GM21367 (cell line): ENCODE data around the gene ELOVL7.
"Not testable (repeated sequence)": the region's sequence is repeated elsewhere in the genome, so short reads cannot be mapped to it uniquely, and the experiment has no call there.

Experiments used
- ATAC-seq: cut with Tn5 transposase; IDR thresholded peaks from one replicate; pipeline ENCODE4 v1.9.1; 2021; ENCODE audit not compliant: unreplicated experiment

The ELOVL7 gene

GRCh38 chr5:60843936-60844905, at the start of gene ELOVL7:
TSS of gene ELOVL7 (minus strand) at chr5:60844269. CDS start at chr5:60787397, 56,872 bp downstream.
- ATAC-seq: peak; percentile 91

DNA sequence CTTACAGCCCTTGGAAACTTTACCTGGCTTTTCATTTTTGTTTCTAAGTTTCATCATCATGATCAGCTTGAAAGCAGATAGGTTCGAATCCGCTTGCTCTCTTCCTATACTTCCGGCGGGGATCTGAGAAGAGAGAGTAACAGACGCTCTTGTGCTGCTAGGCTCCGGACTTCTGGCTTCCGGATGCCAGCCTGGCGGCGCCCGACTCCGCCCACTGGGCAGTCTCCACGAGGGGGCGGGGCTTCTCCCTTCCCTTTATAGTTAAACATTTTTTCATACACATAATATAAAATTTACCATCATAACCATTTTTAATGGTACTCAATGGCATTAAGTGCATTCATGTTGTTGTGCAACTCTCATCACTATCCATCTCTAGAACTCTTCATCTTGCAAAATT, 49.5 kb upstream of the ELOVL7 start:
- no peak for ATAC-seq

DNA sequence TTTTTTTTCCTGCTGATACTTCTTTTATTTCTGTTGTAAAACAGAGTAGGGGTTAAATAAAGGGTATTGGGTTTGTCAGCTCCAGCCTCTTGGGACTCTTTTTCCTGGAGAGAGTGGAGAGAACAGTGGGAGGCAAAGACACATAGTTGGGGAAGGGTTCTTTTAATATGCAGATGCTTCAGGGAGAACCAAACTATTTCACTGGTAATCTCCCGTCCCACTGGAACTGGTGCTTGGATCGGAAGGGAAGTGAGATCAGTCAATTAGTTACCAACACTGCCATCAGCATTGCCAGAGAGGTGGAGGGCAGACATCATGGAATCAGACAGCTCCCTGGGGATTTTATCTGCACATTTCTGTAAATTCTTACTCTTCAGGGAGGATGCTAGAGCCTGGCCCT, 47.6 kb upstream of the ELOVL7 start:
- no peak for ATAC-seq

- ATAC-seq: no peak
Measured at GRCh38 chr5:60888359-60889061, 44.4 kb upstream of the ELOVL7 start.

GRCh38 chr5:60887746-60888145, 43.7 kb upstream of the ELOVL7 start:
- no peak for ATAC-seq

DNA sequence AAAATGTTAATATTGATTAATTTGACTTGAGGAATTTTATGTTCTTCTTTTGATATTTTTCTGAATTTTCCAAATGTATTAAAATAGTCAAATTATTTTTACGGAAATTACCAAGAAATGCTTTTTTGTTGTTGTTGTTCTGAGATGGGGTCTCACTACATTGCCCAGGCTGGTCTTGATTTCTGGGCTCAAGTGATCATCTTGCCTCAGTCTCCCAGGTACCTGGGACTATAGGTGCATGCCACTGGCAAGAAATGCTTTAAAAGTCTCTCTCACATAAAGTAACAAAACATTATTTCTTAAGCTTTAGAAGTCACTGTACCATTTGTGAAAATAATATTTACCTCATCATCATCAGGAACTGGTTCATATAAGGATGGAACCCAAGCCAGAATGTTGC, 43.0 kb upstream of the ELOVL7 start:
- no peak for ATAC-seq

- no peak for ATAC-seq
Measured at GRCh38 chr5:60886158-60886557, 42.1 kb upstream of the ELOVL7 start.

DNA sequence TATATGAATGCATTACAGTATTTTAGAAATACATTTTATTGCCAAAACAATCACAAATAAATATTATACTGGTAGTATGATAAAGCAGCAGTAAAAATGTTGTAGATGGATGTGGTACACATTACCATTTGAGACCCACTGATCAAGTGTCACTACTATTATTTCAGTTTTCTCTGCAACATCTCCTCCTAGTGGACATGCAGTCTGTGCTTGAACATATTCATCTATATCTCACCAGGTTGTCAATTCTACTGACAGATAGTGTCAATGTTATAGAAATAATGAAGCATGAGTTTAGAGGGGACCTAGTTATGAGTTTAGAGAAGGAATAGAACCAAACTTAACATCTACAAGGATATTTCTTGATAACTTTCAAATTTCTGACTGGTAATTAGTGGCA, 39.2 kb upstream of the ELOVL7 start:
- no peak for ATAC-seq

DNA sequence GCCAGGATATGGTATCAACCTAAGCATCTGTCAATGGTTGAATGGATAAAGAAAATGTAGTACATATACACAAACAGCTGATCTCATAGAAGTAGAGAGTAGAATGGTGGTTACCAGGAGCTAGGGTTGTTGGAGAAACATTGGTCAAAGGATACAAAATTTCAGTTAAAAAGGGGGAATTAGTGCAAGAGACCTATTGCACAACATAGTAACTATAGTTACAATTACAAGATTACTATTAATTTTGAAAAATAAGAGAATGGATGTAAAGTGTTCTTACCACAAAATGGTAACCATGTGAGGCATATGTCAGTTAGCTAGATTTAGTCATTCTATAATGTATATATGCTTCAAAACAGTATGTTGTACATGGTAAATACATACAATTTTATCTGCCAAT, 28.8 kb upstream of the ELOVL7 start:
- no peak for ATAC-seq

DNA sequence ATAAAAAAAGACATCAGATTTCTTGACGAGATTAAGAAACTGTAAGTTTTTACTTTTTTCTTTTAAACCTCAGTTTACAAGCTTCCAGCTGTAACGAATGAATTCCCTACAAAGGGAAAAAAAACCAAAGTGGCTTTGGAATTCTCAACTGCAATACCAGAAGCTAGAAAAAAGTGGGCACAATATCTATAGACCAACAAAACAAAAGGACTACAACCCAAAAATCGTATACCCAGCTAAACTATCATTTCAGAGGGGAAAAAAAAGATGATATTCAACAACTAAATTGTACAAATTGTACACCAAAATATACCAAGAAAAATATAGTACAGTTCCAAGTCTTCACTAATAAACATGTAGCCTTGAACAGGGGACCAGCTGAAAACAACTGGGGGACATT, 26.8 kb upstream of the ELOVL7 start:
- no peak for ATAC-seq

DNA sequence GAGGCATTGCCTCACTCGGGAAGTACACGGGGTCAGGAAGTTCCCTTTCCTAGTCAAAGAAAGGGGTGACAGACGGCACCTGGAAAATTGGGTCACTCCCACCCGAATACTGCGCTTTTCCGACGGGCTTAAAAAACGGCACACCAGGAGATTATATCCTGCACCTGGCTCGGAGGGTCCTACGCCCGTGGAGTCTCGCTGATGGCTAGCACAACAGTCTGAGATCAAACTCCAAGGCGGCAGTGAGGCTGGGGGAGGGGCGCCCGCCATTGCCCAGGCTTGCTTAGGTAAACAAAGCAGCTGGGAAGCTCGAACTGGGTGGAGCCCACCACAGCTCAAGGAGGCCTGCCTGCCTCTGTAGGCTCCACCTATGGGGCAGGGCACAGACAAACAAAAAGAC, 16.5 kb upstream of the ELOVL7 start:
- not testable (repeated sequence) for ATAC-seq

- no peak for ATAC-seq
Measured at GRCh38 chr5:60856066-60856465, 12.0 kb upstream of the ELOVL7 start.

DNA sequence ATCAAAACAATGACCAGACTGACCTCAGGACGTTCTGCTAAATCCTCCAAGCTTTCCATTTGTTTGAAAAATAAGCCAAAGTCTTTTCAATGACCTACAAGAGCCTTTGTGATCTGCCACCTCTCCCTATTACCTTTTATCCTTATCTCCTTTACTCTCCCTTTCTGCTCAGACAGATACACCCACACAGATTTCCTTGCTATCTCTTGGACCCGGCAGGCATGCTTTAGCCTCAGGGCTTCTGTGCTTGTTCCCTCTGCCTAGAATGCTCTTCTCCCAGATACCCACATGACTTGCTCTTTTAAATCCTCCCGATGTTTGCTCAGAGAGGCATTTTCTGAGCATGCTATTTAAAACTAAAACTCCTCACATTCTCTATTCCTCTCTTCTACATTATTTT, 8.9 kb upstream of the ELOVL7 start:
- ATAC-seq: no peak

DNA sequence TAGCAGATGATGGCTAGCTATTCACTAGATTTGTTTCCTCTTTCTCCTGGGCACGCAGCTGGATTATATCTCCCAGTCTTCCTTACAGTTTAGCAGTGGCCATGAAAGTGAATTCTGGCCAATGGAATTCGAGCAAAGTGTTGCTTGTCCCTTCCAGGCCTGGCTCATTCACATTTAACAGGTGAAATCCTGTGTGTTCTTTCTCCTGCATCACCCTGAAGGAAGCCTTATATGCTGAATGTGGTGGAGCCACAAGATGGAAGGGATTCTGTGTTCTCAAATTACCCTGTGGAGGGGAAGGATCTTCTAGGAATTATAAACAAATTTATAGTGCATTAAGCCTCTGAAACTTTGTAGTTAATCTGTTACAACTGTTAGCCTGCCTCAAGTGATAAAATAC, 8.2 kb upstream of the ELOVL7 start:
- ATAC-seq: no peak

GRCh38 chr5:60851626-60852025, 7.6 kb upstream of the ELOVL7 start:
- ATAC-seq: no peak

GRCh38 chr5:60846298-60846697, 2.2 kb upstream of the ELOVL7 start:
- ATAC-seq: no peak

GRCh38 chr5:60843386-60843935, 608 bp downstream of the ELOVL7 start:
- peak; percentile 29 for ATAC-seq

GRCh38 chr5:60842871-60843385, 1.1 kb downstream of the ELOVL7 start:
- ATAC-seq: no peak

- no peak for ATAC-seq
Measured at GRCh38 chr5:60841361-60841760, 2.7 kb downstream of the ELOVL7 start.

- ATAC-seq: no peak
Measured at GRCh38 chr5:60836131-60836530, 7.9 kb downstream of the ELOVL7 start.

GRCh38 chr5:60835554-60835953, 8.5 kb downstream of the ELOVL7 start:
- no peak for ATAC-seq

DNA sequence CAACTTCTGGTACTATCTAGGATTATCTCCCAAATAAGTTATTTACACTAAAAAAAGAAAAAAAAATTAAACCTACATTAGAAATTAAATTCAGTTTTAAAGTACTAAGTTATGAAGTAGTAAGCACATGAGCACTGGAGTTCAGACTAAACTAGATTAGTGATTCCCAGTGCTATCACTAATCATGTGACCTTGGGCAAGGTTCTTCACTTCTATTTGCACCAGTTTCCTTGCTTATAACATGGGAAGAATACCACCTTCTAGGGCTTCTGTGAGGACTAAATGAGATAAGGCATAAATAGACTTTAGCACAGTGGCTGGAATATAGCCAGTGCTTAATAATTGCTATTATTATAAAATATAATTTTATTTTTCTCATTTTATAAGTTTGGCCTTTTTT, 10.5 kb downstream of the ELOVL7 start:
- ATAC-seq: no peak
